SU-DHL-6 (cell line): ENCODE results near the gene CCDC157.
"Not testable (repeated sequence)": the region's sequence is repeated elsewhere in the genome, so short reads cannot be mapped to it uniquely, and the experiment has no call there.

Source experiments
- H2AFZ ChIP-seq: fragments of 200-600 bp; sonication (generic); 2 replicates; pipeline ENCODE4 v1.6.1; 2014; ENCODE audit warnings: low read depth, mild to moderate bottlenecking, moderate library complexity, mixed read lengths, antibody characterized with exemption, low read length; ENCODE audit not compliant: severe bottlenecking
- H3F3A ChIP-seq: fragments of 200-600 bp; shearing (Covaris generic); 2 replicates; pipeline ENCODE4 v1.6.0; 2016; ENCODE audit warnings: antibody characterized with exemption, mild to moderate bottlenecking; ENCODE audit not compliant: insufficient read depth
- H3K27ac ChIP-seq: fragments of 200-600 bp; sonication (generic); 2 replicates; pipeline ENCODE4 v1.5.1; 2016; ENCODE audit warnings: low read depth, mild to moderate bottlenecking, low read length, moderate library complexity, mixed read lengths
- H3K27me3 ChIP-seq: fragments of 200-600 bp; sonication (generic), shearing (Covaris generic); 2 replicates; pipeline ENCODE4 v1.6.0; 2014; ENCODE audit warnings: mild to moderate bottlenecking, low read length
- H3K36me3 ChIP-seq: fragments of 200-600 bp; sonication (generic); 2 replicates; pipeline ENCODE4 v1.6.1; 2014; ENCODE audit warnings: mild to moderate bottlenecking, low read length, mixed read lengths
- H3K4me2 ChIP-seq: fragments of 300-600, 200-600 bp; shearing (Covaris generic), sonication (generic); 2 replicates; pipeline ENCODE4 v1.6.0; 2014; ENCODE audit warnings: low read length, low read depth, mild to moderate bottlenecking; ENCODE audit not compliant: poor library complexity, severe bottlenecking
- H3K4me3 ChIP-seq: fragments of 200-600 bp; sonication (generic); 2 replicates; pipeline ENCODE4 v1.5.1; 2014; ENCODE audit warnings: antibody characterized with exemption, low read length, mild to moderate bottlenecking, mixed read lengths; ENCODE audit not compliant: insufficient read depth, poor library complexity, severe bottlenecking
- H3K79me2 ChIP-seq: fragments of 200-600 bp; sonication (generic); 2 replicates; pipeline ENCODE4 v1.6.1; 2014; ENCODE audit warnings: mild to moderate bottlenecking, low read length, moderate library complexity; ENCODE audit not compliant: insufficient read depth
- H3K9ac ChIP-seq: fragments of 200-600 bp; sonication (generic); 2 replicates; pipeline ENCODE4 v1.7.0; 2014; ENCODE audit warnings: mild to moderate bottlenecking, low read length
- H3K9me2 ChIP-seq: fragments of 200-600 bp; sonication (generic); replicated peaks from 2 replicates; pipeline ENCODE4 v1.6.1; 2014; ENCODE audit warnings: low read length; ENCODE audit not compliant: insufficient read depth
- H3K9me3 ChIP-seq: fragments of 200-600 bp; sonication (generic); 2 replicates; pipeline ENCODE4 v1.6.1; 2014; ENCODE audit warnings: low read length, mixed read lengths; ENCODE audit not compliant: insufficient read depth
- H4K20me1 ChIP-seq: fragments of 200-600 bp; sonication (generic); 2 replicates; pipeline ENCODE4 v1.6.1; 2014; ENCODE audit warnings: low read depth, mild to moderate bottlenecking, antibody characterized with exemption, low read length, moderate library complexity, mixed read lengths
- EZH2phosphoT487 ChIP-seq: fragments of 200-600 bp; sonication (generic), shearing (Covaris generic); conservative IDR thresholded peaks from 2 replicates; pipeline ENCODE4 v1.6.1; 2018; ENCODE audit warnings: mild to moderate bottlenecking, antibody characterized with exemption, low read length, moderate library complexity, mixed read lengths
- TF ChIP-seq, protein P1 (sequence below): fragments of 200-600 bp; sonication (generic); IDR thresholded peaks from one replicate; pipeline ENCODE4 v1.5.1; 2017; ENCODE audit warnings: antibody characterized with exemption, mild to moderate bottlenecking, low read length, moderate library complexity; ENCODE audit not compliant: insufficient read depth, poor library complexity, severe bottlenecking

CCDC157 gene

DNA sequence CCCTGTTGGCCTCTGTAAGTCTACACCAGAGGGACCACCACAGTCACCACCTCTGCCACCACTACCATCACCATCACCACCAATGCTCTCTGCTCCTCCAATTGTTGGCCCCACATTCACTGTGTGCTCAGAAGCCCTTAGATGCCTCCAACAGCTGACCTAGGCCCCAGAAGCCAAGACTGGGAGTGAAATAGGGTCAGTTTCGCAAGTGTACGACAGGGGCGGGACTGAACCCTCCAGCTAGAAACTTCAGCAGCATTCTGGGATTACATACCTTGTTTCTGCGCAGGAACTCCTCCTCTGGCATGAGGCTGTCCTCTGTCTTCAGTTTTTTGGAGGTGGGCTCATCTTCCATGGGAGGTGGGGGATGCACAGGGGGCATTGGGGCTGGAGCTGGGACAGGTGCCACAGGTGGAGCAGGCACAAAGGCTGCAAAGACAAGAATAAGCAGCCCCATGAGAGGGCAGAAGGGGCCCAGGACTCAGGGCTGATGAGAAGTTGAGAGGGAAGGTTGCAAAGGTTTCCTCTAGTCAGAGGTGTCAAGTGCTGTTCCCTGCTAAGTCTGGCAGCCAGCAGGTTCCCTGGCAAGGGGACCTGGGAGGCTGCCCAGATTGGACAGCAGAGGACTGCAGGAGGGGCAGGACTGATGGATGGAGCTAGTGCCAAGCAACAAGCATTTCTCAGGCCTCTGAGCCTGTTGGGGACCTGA is 19.9 kb upstream of the CCDC157 start:
- no peak overlapping the region for H3K4me2 ChIP-seq
- no peaks in the 10 kb centered on the region for H4K20me1 ChIP-seq
- H3F3A ChIP-seq, result no peaks in the 10 kb centered on the region
- no peak overlapping the region for H3K4me3 ChIP-seq
- peaks cover 8% of the 10 kb centered on the region; the same call in 1 of the 2 replicates for H3K36me3 ChIP-seq
- H3K9me2 ChIP-seq, result no peaks in the 10 kb centered on the region
- TF ChIP-seq EZH2phosphoT487, result no peak
- TF ChIP-seq, protein P1, sequence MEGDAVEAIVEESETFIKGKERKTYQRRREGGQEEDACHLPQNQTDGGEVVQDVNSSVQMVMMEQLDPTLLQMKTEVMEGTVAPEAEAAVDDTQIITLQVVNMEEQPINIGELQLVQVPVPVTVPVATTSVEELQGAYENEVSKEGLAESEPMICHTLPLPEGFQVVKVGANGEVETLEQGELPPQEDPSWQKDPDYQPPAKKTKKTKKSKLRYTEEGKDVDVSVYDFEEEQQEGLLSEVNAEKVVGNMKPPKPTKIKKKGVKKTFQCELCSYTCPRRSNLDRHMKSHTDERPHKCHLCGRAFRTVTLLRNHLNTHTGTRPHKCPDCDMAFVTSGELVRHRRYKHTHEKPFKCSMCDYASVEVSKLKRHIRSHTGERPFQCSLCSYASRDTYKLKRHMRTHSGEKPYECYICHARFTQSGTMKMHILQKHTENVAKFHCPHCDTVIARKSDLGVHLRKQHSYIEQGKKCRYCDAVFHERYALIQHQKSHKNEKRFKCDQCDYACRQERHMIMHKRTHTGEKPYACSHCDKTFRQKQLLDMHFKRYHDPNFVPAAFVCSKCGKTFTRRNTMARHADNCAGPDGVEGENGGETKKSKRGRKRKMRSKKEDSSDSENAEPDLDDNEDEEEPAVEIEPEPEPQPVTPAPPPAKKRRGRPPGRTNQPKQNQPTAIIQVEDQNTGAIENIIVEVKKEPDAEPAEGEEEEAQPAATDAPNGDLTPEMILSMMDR, result no peak
- H3K27me3 ChIP-seq, result no peaks in the 10 kb centered on the region
- no peak overlapping the region for H3K9ac ChIP-seq
- H3K9me3 ChIP-seq, result no peaks in the 10 kb centered on the region
- no peaks in the 10 kb centered on the region for H3K79me2 ChIP-seq
- H2AFZ ChIP-seq, result no peak overlapping the region
- no peak overlapping the region for H3K27ac ChIP-seq

DNA sequence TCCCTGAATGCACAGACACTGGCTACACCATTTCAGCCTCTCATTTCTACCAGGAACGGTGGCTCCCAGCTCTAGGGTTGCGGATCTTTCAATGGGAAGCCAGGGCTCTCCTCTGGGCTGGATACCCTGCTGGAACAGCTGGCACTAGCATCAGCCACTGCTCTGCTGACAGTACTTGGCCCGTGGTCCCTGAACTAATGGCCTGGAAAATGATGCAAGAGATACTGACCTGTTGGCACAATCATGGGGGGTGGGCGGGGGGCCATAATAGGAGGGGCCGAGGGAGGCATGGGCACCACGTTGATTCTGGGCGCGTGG is 19.4 kb upstream of the CCDC157 start:
- no peaks in the 10 kb centered on the region for H3F3A ChIP-seq
- no peaks in the 10 kb centered on the region for H3K79me2 ChIP-seq
- no peaks in the 10 kb centered on the region for H3K27me3 ChIP-seq
- H3K27ac ChIP-seq, result no peak overlapping the region
- H3K36me3 ChIP-seq, result peaks cover 11% of the 10 kb centered on the region; the same call in 1 of the 2 replicates
- no peak overlapping the region for H2AFZ ChIP-seq
- no peak overlapping the region for H3K9ac ChIP-seq
- no peaks in the 10 kb centered on the region for H4K20me1 ChIP-seq
- no peak overlapping the region for H3K4me3 ChIP-seq
- H3K4me2 ChIP-seq, result no peak overlapping the region
- H3K9me2 ChIP-seq, result no peaks in the 10 kb centered on the region
- no peaks in the 10 kb centered on the region for H3K9me3 ChIP-seq
- TF ChIP-seq, protein P1, result no peak
- no peak for TF ChIP-seq EZH2phosphoT487

DNA sequence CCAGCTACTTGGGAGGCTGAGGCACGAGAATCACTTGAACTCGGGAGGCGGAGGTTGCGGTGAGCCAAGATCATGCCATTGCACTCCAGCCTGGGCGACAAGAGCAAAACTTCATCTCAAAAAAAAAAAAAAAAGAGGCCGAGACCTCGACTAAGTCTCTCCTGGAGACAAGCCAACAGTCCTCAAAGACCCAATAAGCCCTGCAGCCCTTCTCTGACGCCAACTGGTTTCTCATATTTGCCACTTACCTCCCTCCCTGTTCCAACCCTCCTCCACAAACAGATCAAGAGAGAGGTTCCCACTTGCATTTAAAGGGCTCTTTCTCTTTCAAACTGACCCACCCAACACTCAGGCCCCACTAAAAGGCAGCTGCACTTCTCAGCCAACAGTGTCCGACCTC is 18.5 kb upstream of the CCDC157 start:
- H3K36me3 ChIP-seq, result peaks cover 14% of the 10 kb centered on the region; the same call in 1 of the 2 replicates
- H3K27me3 ChIP-seq, H3K4me2 ChIP-seq: not testable (repeated sequence)

DNA sequence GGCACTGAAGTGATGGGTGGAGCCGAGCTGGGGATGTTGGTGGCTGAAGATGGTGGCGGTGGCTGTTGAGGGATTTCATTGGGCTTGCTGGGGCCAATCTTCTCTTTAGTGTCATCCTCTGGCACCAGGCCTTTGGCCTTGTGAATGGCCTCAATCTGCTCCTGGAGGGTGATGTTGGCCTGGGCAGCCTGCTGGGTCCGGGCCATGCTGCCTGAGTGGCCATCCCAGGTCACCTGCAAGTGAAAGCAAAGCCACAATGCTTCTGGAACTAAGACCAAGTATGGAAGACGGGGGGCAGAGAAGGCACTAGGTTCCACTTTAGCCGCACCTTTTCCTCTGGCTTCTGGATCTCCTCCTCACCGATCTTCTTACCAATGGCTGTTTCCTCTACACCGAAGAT is 18.0 kb upstream of the CCDC157 start:
- TF ChIP-seq, protein P1, result no peak
- TF ChIP-seq EZH2phosphoT487, result no peak
- no peak overlapping the region for H3K9ac ChIP-seq
- H3K36me3 ChIP-seq, result peaks cover 18% of the 10 kb centered on the region; the same call in 1 of the 2 replicates
- no peak overlapping the region for H3K4me2 ChIP-seq
- no peaks in the 10 kb centered on the region for H3K27me3 ChIP-seq
- no peaks in the 10 kb centered on the region for H3K79me2 ChIP-seq
- H3K9me3 ChIP-seq, result no peaks in the 10 kb centered on the region
- no peak overlapping the region for H3K27ac ChIP-seq
- H3F3A ChIP-seq, result no peaks in the 10 kb centered on the region
- no peaks in the 10 kb centered on the region for H3K9me2 ChIP-seq
- H2AFZ ChIP-seq, result no peak overlapping the region
- H4K20me1 ChIP-seq, result no peaks in the 10 kb centered on the region
- no peak overlapping the region for H3K4me3 ChIP-seq

More for the DNA sequence above, 18.5 kb upstream of the CCDC157 start:
- not testable (repeated sequence) for H4K20me1 ChIP-seq, H3K9me2 ChIP-seq, H3K27ac ChIP-seq, H3F3A ChIP-seq, H3K79me2 ChIP-seq, H3K9ac ChIP-seq, H2AFZ ChIP-seq, H3K9me3 ChIP-seq, H3K4me3 ChIP-seq
